Activated CD4-positive, alpha-beta T cell treated with anti-CD3 and anti-CD28 coated beads, Interleukin-2, Interleukin-6, amounts not matched to agents 100 ng/mL and 50 ng/mL, durations not matched to agents 16 hours and 8 hours (primary cell): ENCODE data around the gene MFAP2.
A peak's percentile ranks its signal among the peaks of the same experiment; 100 is the strongest.
"Not testable (repeated sequence)": the region's sequence is repeated elsewhere in the genome, so short reads cannot be mapped to it uniquely, and the experiment has no call there.

Source experiments
- DNase-seq: peaks from one replicate; pipeline ENCODE4 v3.0.0-alpha.2; 2020

MFAP2 gene

DNA sequence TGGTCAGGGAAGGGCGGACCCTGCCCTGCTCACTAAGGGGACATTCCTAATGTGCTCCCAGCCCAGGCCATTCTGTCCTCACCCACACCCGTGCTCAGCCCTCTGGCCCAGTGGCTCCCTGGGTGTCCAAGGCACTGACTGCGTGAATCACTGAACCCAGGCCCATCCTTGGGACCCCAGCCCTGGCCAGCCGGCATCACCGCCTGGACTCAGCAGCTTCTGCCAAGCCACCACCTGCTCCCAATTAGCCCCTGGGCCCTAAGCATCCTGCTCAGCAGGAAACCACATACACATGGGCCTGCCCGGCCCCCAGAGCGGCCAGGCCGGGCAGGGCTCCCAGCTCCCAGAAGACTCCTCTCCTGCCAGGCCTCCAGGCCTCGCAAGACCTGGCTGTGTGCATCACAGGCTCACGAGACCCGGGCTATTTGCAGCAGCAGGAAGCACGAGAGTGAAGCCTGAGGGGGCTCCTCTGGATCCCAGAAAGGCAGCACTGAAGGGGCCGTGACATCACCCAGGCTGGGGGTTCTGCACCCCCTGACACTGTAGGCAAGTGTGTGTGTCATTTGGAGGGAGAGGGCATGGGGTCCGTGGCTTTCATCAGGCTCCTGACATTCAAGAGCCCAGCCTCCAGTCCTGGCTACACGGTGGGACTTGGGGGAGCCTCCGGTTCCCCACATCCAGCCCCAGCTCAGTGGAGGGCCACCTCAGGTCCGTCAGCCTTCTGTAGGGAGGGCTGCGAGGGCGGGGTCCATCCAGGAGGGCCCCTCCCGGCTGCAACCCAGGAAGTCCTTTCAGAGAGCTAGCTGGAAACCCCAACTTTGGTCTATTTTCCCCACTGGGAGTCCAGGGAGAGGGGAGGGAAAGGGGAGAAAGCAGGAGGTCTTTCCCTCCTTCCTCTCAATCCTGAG lies 1.6 kb downstream of the MFAP2 start:
- DNase-seq, result no peak

DNA sequence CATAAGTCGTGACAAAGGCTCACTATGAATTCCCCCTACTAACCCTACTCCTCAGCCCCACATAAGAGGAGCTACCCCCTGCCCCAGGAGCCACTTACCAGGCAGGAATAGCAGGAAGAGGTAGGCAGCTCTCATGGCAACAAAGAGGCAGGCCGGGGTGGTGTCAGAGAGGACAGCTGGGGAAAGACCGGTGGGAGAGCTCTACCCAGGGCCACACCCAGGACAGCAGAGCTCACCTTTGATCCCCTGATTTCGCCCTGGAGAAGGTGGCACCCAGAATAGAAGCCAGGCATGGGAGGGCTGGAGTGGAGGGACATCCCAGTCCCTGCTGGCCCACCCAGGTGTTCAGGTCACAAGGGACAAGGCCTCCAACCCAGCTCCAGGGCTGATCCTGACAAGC lies 2.3 kb downstream of the MFAP2 start:
- DNase-seq, result no peak

DNA sequence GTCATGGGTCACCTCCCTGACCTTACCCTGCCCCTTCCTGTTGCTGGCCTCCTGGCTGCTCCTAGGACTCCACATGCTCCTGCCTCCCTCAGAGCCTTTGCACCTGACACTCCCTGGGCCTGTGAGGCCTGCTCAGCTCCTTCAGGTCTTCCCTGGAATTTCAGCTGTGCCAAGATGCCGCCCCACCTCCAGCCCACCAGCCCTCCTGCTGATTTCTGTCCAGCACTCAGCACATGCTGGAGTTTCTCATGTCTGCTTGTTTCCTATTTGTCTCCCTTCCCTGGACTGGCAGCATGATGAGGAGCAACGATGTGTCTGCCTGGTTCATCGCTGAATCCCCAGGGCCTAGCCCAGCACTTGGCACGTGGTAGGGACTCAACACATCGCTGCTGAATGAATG lies 3.0 kb downstream of the MFAP2 start:
- no peak for DNase-seq

DNA sequence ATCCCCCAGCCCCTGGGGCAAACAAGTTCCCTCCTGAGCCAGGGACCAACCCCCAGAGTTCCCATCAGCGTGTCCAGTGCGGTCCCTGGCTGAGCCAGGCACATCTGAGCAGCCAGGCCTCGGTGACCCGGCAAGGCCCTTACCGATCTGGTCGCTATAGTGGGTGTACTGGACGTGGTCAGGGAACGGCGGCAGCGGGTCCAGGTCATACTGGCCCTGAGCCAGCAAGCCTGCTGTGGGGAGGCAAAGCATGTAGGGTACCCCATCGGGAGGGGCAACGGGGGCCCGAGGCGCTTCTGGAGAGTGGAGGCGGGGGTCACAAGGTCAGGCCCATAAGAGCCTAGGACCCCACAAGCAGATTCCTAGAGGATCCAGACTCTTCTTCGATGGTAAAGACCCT lies 3.5 kb downstream of the MFAP2 start:
- no peak for DNase-seq

DNA sequence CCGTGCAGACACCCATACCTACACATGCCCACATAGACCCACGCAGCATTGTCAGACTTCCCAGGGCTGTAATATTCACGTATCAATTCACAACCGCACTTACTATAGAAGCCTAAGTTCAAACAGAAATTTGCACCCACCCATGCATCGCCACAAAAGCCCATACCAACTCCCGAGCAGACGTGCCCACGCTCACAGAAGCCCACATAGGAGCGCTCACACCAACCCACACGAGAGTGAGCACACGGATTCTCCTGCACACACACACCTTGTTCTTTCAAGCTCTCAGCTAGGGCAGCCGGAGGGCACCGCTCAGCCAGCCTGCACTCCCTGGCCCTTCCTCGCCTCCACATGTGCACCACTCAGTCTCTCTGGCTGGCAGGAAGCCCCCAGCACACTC lies 4.6 kb downstream of the MFAP2 start:
- no peak for DNase-seq

DNA sequence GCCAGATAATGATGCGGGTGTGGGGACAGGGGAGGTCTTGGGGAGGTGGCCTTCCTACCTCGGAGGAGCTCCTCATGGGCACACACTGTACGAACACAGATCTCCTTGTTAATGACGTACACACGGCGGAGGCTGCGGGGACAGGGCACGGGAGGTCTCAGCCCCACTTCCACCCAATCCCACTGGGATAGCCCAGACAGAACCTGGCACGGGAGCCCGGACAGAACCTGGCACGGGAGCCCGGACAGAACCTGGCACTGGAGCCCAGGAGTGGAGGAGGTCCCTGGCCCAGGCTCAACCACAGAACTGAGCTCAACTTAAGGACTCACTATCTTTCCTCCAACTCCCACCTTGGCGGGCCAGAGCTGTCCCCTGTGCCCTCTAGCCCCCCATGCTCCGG lies 5.2 kb downstream of the MFAP2 start:
- no peak for DNase-seq

DNA sequence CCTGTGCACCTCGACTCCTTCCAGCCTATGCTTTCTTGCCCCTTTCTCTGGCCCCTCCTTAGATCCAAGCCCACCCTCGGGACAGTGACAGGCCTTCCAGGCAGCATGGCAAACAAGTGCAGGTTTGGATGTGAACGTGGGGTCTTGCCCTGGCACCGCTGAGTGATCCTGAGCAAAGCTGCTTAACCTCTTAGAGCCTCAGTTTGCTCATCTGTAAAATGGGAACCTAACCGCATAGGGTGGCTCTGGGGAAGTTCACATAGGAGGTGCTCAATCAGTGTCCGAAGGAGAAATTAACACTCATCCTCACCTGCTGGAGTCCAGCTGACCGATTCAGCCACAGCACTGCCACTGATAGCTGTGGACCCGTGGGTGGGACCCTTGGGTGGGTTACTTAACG lies 7.2 kb downstream of the MFAP2 start:
- DNase-seq, result no peak

DNA sequence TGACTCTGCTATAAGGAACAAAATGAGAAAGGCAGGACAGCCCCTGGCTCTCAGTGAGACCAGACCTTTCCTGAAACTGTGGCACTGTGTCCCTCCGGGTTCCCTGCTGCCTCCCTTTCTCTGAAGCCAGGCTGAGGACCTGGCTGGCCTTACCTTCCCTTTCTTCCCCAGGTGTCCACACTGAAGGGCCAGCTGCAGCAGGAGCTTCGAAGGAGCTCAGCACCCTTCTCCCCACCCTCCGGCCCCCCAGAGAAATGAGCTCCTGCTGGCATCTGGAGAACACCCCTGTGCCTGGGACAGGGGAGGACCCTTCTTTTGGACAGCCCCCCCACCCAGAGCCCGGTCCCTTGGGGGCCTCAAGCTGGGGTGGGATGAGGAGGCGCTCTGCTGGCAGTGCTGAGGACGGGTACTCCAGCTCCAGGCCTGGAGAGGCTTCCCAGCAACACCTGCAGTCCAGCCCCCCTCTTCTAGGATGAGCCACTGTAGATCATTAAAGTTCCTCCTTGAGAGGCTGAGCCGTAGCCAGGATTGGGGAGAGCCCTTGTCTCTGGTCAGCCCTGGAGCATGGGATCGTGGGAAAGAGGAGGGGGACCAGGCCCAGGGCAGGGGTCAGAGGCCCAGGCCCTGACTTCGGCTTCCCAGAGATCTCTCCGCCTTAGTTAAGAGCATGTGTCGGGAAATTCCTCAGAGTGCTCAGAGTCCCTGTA lies 8.1 kb downstream of the MFAP2 start:
- no peak for DNase-seq

DNA sequence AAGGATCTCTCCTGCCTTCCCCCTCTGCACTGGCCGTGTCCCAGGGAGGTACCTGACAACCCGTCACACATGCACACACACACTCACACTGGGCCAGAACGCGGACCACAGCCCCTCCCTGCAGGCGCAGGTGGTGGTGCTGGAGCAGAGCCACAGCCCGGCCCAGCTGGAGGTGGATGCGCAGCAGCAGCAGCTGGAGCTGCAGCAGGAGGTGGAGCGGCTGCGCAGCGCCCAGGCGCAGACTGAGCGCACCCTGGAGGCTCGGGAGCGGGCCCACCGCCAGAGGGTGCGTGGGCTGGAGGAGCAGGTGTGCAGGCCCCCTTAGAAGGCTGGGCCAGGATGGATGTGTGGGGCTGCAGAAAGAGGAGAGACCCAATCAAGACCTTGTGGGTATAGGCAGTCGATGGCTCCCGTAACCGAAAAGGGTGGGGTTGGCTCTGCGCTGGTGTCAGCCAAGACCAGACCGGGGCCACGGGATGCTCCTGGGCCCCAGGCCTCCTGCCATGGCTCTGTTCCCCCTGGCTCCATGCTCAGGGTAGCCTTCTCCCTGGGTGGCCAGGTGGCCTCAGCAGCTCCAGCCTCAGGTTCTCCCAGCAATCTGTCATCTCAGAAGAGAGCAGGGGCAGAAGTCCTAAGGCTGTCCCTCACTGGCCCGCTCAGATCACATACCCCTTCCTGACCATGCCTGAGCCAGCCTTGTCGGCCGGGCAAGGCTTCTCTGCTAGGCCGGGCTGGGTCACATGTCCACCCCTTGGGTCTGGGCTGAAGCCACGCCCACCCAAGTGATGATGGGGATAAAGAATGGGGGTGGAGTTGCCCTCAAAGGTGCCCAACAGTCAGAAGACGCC lies 8.9 kb downstream of the MFAP2 start:
- DNase-seq, result no peak

DNA sequence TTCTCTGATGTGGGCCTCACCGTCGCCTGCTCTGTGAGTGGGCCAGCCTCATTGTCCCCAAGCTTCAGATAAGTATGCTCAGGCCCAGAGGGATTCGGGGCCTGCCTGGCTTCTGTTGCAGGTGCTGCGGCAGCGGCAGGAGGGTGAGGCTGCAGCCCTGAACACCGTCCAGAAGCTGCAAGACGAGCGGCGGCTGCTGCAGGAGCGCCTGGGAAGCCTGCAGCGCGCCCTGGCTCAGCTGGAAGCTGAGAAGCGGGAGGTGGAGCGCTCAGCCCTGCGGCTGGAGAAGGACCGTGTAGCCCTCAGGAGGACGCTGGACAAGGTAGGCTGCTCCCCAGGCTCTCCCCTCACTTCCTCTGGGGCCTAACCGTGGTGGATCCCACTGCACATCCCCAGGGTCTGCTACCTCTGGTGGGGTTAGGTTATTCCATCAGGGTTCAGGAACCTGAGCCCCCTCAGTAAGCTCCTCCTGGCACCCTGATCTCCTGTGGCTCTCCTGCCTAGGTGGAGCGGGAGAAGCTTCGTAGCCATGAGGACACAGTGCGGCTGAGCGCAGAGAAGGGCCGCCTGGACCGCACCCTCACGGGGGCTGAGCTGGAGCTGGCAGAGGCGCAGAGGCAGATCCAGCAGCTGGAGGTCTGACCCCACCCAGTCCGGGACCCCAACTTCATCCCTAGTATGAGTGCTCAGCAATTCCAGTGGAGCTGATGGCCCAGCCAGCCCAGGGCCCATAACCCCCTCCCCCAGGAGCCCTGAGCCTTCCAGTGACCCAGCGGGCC lies 10.1 kb downstream of the MFAP2 start:
- no peak for DNase-seq

DNA sequence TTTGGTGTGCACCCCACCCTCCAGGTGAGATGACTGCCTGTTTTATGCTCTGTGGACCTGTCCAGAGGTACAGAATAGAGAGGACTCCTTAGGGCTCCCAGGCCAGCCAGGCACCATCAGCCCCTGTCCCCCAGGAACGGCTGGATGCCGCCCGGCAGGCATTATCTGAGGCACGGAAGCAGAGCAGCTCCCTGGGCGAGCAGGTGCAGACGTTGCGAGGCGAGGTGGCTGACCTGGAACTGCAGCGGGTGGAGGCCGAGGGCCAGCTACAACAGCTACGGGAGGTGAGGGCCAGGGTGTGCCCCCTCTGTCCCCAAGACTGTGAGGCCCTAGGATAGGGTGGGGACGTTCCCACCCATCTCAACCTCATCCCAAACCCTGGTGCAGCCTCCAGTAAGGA lies 10.8 kb downstream of the MFAP2 start:
- no peak for DNase-seq

DNA sequence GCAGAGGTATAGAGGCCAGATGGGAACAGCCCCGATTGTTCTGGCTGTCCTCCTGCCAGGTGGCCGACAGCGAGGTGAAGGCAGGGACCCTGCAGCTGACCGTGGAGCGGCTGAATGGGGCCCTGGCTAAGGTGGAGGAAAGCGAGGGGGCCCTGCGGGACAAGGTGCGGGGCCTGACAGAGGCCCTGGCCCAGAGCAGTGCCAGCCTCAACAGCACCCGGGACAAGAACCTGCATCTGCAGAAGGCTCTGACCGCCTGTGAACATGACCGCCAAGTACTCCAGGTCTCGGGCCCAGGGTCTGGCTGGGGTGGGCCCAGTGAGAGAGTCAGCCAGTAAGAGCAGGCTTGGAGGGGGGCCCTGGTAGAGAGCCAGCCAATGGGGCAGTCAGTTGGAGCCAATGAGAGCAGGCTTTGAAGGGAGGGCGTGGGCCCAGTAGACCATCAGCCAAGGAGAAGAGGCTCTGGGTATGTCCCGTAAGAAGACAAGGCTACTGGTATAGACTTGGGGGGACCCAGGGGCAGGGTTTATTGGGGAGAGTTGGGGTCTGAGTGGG lies 11.3 kb downstream of the MFAP2 start:
- no peak for DNase-seq

DNA sequence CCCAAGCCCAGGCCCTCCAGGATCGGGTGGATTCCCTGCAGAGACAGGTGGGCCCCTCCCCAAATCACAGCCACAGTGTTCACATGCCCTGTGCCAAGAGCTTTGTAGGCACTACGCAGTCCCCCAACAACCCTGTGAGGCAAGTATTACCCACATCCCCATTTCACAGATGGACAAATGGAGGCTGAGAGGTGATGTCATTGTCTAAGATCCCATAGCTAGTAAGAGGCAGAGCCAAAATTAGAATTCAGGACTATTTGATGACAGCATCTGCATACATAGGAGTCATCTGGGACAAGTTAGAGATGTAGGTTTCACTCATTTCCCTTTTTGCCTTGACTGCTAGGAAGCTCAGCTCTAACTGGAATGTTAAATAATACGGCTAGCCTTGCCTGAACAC lies 12.0 kb downstream of the MFAP2 start:
- DNase-seq, result no peak

DNA sequence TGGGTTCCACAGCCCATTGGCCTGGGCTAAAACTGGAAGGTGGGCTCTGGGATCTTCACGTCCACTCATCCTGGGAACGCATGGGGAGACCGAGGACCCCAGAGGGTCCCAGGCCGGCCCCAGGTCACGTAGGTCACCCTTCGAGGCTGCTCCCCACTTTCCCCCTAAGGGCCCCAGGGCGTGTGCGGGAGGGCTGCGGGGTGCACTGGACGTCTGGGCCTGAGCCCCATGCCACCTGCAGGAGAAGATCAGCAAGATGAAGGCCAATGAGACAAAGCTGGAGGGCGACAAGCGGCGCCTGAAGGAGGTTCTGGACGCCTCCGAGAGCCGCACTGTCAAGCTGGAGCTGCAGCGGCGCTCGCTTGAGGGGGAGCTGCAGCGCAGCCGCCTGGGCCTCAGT lies 12.5 kb downstream of the MFAP2 start:
- DNase-seq, result no peak

DNA sequence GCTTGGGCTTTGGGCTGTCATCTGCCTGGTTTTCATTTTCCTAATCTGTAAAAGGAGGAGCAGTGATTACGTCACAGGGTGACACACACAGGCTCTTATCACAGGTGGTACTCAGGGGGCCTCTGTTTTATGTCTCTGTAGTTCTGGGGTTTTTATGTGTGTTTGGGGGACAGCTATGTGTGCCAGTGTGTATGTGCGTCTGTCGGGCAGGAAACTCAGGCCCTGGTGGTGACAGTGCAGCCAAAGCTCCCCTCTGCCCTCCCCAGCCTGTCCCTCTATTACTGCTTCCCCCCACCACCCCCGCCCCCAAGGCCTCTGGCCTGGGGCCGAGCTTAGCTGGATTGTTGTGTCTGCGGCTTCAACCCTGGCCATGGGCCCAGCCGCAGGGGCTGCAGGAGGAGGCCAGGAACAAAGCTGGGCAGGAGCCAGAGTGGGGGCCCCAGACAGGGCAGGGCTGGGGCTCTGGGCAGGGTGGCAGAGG lies 13.3 kb downstream of the MFAP2 start:
- no peak for DNase-seq

DNA sequence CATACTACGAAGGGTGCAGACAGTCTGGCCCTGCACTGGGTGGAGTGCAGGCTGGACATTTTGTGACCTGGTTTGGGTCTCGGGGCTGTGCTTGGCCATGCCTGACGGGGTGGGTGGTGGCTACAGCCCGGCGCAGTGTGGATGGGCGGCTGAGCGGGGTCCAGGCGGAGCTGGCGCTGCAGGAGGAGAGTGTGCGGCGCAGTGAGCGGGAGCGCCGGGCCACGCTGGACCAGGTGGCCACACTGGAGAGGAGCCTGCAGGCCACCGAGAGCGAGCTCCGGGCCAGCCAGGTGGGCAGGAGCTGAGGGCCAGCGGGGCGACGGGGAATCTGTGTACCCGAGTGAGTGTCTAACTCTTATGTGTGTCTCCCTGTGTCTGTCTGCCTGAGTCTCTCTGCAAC lies 14.1 kb downstream of the MFAP2 start:
- DNase-seq, result no peak

DNA sequence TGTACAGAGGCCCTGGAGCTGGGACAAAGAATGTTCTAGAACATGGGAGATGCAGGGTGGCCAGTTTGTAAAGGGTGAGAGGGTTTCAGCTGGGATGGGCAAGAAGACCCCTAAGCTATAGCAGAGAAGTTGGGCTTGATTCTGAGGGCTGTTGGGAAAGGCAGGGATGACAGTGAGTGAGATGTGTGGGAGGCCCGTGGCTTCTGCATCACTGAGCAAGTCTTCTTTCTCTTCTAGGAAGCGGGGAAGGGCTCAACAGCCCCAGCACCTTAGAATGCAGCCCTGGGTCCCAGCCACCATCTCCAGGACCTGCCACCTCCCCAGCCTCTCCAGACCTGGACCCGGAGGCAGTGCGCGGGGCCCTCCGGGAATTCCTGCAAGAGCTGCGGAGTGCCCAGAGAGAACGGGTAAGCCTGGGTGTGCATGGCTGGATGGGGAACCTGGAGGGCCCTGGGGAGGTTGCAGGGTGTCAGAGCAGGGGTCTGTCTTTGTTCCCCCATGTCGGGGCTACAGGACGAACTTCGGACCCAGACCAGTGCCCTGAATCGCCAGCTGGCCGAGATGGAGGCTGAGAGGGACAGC lies 14.8 kb downstream of the MFAP2 start:
- DNase-seq, result no peak

DNA sequence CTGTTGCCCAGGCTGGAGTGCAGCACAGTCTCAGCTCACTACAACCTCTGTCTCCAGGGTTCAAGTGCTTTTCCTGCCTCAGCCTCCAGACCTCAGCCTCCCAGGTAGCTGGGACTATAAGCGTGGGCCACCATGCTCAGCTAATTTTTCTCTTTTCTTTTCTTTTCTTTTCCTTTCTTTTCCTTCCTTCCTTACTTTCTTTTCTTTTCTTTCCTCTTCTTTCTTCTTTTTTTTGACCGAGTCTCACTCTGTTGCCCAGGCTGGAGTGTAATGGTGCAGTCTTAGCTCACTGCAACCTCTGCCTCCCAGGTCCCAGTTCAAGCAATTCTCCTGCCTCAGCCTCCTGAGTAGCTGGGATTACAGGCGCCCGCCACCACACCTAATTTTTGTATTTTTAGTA lies 16.3 kb downstream of the MFAP2 start:
- DNase-seq, result not testable (repeated sequence)

DNA sequence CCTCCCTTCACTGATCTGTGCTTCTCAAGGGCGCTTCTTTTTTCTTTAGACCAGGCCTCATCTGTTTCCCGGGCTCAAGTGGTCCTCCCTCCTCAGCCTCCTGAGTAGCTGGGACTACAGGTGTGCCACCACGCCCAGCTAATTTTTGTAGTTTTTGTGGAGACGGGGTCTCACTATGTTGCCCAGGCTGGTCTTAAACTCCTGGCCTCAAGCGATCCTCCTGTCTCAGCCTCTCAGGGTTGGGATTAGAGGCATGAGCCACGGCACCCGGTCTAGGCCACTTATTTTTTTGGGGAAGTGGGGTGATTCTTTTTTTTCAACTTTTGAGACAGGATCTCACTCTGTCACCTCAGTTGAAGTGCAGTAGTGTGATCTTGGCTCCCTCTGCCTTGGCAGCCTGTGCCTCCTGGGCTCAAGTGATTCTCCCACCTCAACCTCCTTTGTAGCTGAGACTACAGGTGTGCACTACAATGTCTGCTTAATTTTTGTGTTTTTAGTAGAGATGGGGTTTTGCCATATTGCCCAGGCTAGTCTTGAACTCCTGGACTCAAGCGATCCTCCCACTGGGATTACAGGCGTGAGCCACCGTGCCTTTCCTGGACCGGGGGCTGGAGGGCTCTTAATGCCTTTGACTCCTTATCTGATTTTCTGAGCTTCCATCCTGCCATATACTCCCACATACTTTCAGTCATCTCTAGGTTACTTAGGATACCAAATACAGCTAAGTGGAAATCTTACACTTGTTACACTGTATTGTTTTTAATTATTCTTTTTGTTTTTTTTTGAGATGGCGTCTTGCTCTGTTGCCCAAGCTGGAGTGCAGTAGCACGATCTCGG lies 18.9 kb downstream of the MFAP2 start:
- DNase-seq, result no peak

DNA sequence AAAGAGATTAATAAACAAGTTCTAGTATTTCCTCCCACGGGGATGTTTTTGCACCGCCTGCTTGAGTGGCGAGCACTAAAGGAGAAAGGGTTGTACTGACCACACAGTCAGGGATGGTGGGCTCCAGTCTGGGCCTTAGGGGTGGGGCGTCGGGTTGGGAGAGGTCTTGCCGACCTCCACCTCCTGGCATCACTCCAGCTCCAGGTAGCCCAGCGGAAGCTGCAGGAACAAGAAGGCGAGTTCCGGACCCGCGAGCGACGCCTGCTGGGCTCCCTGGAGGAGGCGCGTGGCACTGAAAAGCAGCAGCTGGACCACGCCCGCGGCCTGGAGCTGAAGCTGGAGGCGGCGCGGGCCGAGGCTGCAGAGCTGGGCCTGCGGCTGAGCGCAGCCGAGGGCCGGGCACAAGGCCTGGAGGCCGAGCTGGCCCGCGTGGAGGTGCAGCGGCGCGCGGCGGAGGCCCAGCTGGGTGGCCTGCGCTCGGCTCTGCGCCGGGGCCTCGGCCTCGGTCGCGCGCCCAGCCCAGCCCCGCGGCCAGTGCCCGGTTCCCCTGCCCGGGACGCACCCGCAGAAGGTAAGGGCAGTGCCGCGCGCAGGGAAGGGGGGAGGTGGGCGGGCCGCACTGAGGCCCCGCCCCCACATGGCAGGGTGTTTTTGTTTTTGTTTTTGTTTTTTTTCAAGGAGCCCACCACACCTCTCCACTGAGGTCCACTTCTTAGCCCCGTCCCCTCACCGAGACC lies 19.7 kb downstream of the MFAP2 start:
- DNase-seq, result peak; percentile 89
